HCT116 (cell line): Measurements from ENCODE around the gene CAMK2A. TPM values are rescaled to one million over a fixed set of nuclear protein-coding genes. Genes with fewer than 3 reads are reported as not detected.

ENCODE experiments used
- ATAC-seq: fragments of 200-7000 bp; cut with Tn5 transposase; 2 replicates; pipeline ENCODE4 v1.9.1; 2020; ENCODE audit warnings: mild to moderate bottlenecking, moderate library complexity
- BruUV-seq: library from RNA; stranded (reverse); fragments of 400-500 nt; replicated peaks from 2 replicates; lab custom pipeline; 2021; lab: Mats Ljungman, UMichigan
- CTCF ChIA-PET: fragments of 300-600 bp; sonication (Branson Sonifier 250); formaldehyde crosslinking; loops from one replicate; lab custom pipeline; 2021; ENCODE audit warnings: antibody characterized with exemption; lab: Charles Lee
- POLR2A ChIA-PET: fragments of 300-600, 350-600 bp; sonication (Branson Sonifier 250); formaldehyde crosslinking; loops from one replicate; lab custom pipeline; 2021; ENCODE audit warnings: antibody characterized with exemption; lab: Charles Lee
- RAD21 ChIA-PET, 2 experiments: fragments of 300-600 bp; sonication (Branson Sonifier 250); formaldehyde crosslinking; loops; one replicate each; lab custom pipeline; 2023; ENCODE audit warnings: low total read pairs in 2 of 2; ENCODE audit not compliant: uncharacterized antibody in 2 of 2, unreplicated experiment in 2 of 2, low non-redundant PET in 1 of 2; lab: Charles Lee
- DNase-seq: peaks from one replicate; pipeline ENCODE4 v3.0.0-alpha.2; 2010; ENCODE audit warnings: low read depth, low spot score
- H2AFZ ChIP-seq: fragments of 200-600 bp; shearing (Covaris generic), sonication (generic); 2 replicates; pipeline ENCODE4 v1.6.1; 2017; ENCODE audit warnings: low read depth, mixed run types, mixed read lengths, antibody characterized with exemption, low read length; ENCODE audit not compliant: poor library complexity, severe bottlenecking
- H3K27ac ChIP-seq: 2 replicates; pipeline ENCODE4 v1.5.1; 2012; ENCODE audit warnings: low read depth, low read length
- H3K27me3 ChIP-seq: fragments of 200-600 bp; sonication (generic); 2 replicates; pipeline ENCODE4 v1.6.1; 2016; ENCODE audit warnings: mixed run types, low read length, mixed read lengths; ENCODE audit not compliant: insufficient read depth
- H3K36me3 ChIP-seq, 2 experiments: fragments of 200-500 bp in 1 of 2; fragments of 200-600 bp in 1 of 2; sonication (Bioruptor generic) in 1 of 2; sonication (generic) in 1 of 2; 2 replicates each; pipeline versions ENCODE4 v1.5.1 to v1.6.1; 2014 to 2016; ENCODE audit warnings: low read length in 2 of 2, inconsistent platforms in 1 of 2, mixed read lengths in 1 of 2, mixed run types in 1 of 2; ENCODE audit not compliant: insufficient read depth in 2 of 2, control insufficient read depth in 1 of 2
- H3K4me1 ChIP-seq, 2 experiments: fragments of 200-600 bp in 1 of 2; sonication (generic) in 1 of 2; 2 replicates each; pipeline versions ENCODE4 v1.5.1 to v1.6.1; 2012 to 2017; ENCODE audit warnings: low read length in 2 of 2, inconsistent platforms in 1 of 2, mild to moderate bottlenecking in 1 of 2, mixed read lengths in 1 of 2, mixed run types in 1 of 2, moderate library complexity in 1 of 2; ENCODE audit not compliant: insufficient read depth in 2 of 2, control insufficient read depth in 1 of 2
- H3K4me2 ChIP-seq: fragments of 200-600 bp; sonication (generic); 2 replicates; pipeline ENCODE4 v1.6.1; 2017; ENCODE audit warnings: mixed run types, low read length, mixed read lengths
- H3K4me3 ChIP-seq, 2 experiments: fragments of 200-600 bp in 1 of 2; sonication (generic) in 1 of 2; replicated peaks in 1 of 2; 2 replicates each; pipeline ENCODE4 v1.5.1; 2011 to 2016; ENCODE audit warnings: low read length in 2 of 2, control low read depth in 1 of 2, low read depth in 1 of 2, mild to moderate bottlenecking in 1 of 2, mixed read lengths in 1 of 2, mixed run types in 1 of 2
- H3K79me2 ChIP-seq: fragments of 200-600 bp; sonication (generic); 2 replicates; pipeline ENCODE4 v1.6.1; 2017; ENCODE audit warnings: mild to moderate bottlenecking, mixed run types, low read length, moderate library complexity, mixed read lengths; ENCODE audit not compliant: insufficient read depth
- H3K9ac ChIP-seq: fragments of 200-600 bp; sonication (generic); 2 replicates; pipeline ENCODE4 v1.6.1; 2016; ENCODE audit warnings: low read length, mixed read lengths
- H3K9me2 ChIP-seq: fragments of 200-600 bp; sonication (generic), shearing (Covaris generic); 2 replicates; pipeline ENCODE4 v1.6.1; 2017; ENCODE audit warnings: mixed run types, mild to moderate bottlenecking, moderate library complexity; ENCODE audit not compliant: insufficient read depth
- H3K9me3 ChIP-seq, 2 experiments: fragments of 200-500 bp in 1 of 2; fragments of 200-600 bp in 1 of 2; sonication (Bioruptor generic) in 1 of 2; sonication (generic) in 1 of 2; 2 replicates each; pipeline ENCODE4 v1.6.1; 2014 to 2017; ENCODE audit warnings: low read length in 2 of 2, mixed read lengths in 2 of 2, inconsistent platforms in 1 of 2, low read depth in 1 of 2, mild to moderate bottlenecking in 1 of 2, mixed run types in 1 of 2, moderate library complexity in 1 of 2; ENCODE audit not compliant: control insufficient read depth in 1 of 2, insufficient read depth in 1 of 2
- H4K20me1 ChIP-seq: fragments of 200-600 bp; sonication (generic), shearing (Covaris generic); 2 replicates; pipeline ENCODE4 v1.6.1; 2017; ENCODE audit warnings: mixed run types, mild to moderate bottlenecking, moderate library complexity; ENCODE audit not compliant: insufficient read depth
- EGR1 ChIP-seq: IDR thresholded peaks from 2 replicates; pipeline ENCODE4 v1.6.1; 2012; ENCODE audit warnings: low read depth
- ELF1 ChIP-seq: IDR thresholded peaks from 2 replicates; pipeline ENCODE4 v1.6.1; 2012; ENCODE audit warnings: low read depth, borderline replicate concordance
- FOSL1 ChIP-seq: IDR thresholded peaks from 2 replicates; pipeline ENCODE4 v1.6.1; 2012; ENCODE audit warnings: low read depth
- JUND ChIP-seq: IDR thresholded peaks from 2 replicates; pipeline ENCODE4 v1.6.1; 2012
- MAX ChIP-seq: IDR thresholded peaks from 2 replicates; pipeline ENCODE4 v1.6.1; 2012
- RAD21 ChIP-seq: IDR thresholded peaks from 2 replicates; pipeline ENCODE4 v1.6.1; 2012; ENCODE audit warnings: low read depth, mild to moderate bottlenecking
- intact Hi-C: fragments of 100-400 bp; cut with micrococcal nuclease; formaldehyde crosslinking; loops from 2 replicates; pipeline ENCODE4 v1.10.0; 2022
- total RNA-seq: library from RNA; stranded (reverse); gene quantifications from one replicate; pipeline ENCODE4 v1.2.1, GENCODE V29; 2021; ENCODE audit not compliant: unreplicated experiment

Gene CAMK2A
- total RNA-seq, 1 experiment from 2014 or later = not detected

GRCh38 chr5:150252489-150252888 is 37.1 kb downstream of the CAMK2A start:
- Histone ChIP-seq H3K27ac (no peak overlapping the region), H3K9me2 (no peaks in the 10 kb centered on the region), H3K4me2 (no peak overlapping the region), H3K79me2 (no peaks in the 10 kb centered on the region), H4K20me1 (no peaks in the 10 kb centered on the region), H3K27me3 (no peaks in the 10 kb centered on the region)
- ChIA-PET POLR2A (no interaction called here), RAD21 (no interaction called here)
- TF ChIP-seq EGR1 (no peak), RAD21 (no peak), FOSL1 (no peak), ELF1 (no peak)
- TF ChIP-seq, all 23 proteins: peak for 0
- DNase-seq = no peak
- H3K4me1 ChIP-seq = no peaks in the 10 kb centered on the region
- no peaks in the 10 kb centered on the region for H3K9me3 ChIP-seq
- H2AFZ ChIP-seq = no peak overlapping the region
- BruUV-seq = no TSS peak
- H3K4me3 ChIP-seq = no peak overlapping the region
- H3K9ac ChIP-seq = no peak overlapping the region
- CTCF ChIA-PET = no interaction called here
- intact Hi-C loops = no loop called here
- H3K36me3 ChIP-seq = no peaks in the 10 kb centered on the region
- no peak for ATAC-seq

DNA sequence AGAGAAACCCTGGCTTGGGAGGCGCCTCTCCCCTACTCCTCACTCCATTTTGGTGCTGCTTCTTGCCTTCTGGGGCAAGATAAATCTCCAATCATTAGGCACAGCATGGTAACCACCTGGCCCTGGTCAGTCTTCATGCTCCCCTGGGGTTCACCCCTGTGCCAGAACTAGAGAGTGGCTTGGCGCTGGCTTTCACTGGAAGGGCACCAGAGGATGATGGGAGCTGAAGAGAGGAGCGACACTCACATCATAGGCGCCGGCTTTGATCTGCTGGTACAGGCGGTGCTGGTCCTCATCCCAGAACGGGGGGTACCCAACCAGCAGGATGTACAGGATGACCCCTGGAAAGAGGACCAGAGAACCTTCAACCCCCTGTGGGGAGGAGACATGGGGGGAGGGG is 38.1 kb downstream of the CAMK2A start:
- no peaks in the 10 kb centered on the region for H4K20me1 ChIP-seq
- H3K9me3 ChIP-seq = no peaks in the 10 kb centered on the region
- no peak overlapping the region for H3K27ac ChIP-seq
- no peaks in the 10 kb centered on the region for H3K79me2 ChIP-seq
- ATAC-seq (no peak), DNase-seq (no peak)
- H3K9me2 ChIP-seq = no peaks in the 10 kb centered on the region
- intact Hi-C loops = no loop called here
- ChIA-PET RAD21 (no interaction called here), POLR2A (no interaction called here), CTCF (no interaction called here)
- no peak overlapping the region for H3K4me2 ChIP-seq
- no peaks in the 10 kb centered on the region for H3K36me3 ChIP-seq
- BruUV-seq = no TSS peak
- H3K4me1 ChIP-seq = no peaks in the 10 kb centered on the region
- no peak overlapping the region for H2AFZ ChIP-seq
- no peak overlapping the region for H3K4me3 ChIP-seq
- H3K9ac ChIP-seq = no peak overlapping the region
- no peaks in the 10 kb centered on the region for H3K27me3 ChIP-seq
- TF ChIP-seq JUND (no peak), MAX (no peak)
